ENCODE results near the gene DNAJC6.

The DNAJC6 gene

GRCh38 chr1:65297706-65298105, 11.6 kb upstream of the DNAJC6 start:
- DNase-seq = no peak

DNA sequence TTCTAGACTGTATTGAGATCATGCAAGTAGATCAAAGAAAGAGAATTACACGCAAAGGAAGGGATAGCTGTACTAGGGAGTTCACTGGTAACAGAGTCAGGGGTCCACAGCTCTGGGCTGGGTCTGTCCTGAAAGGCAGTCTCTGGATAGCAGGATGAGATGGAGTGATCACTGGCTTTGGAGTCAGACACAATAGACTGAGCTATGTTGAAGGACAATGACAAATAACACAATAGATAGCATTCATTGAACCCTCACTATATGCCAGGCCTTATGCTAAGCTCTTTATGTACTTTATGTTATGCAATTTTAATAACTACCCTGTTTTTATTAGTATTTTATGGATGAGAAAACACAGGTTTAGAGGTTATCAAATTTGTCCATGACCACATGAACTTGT, 10.0 kb upstream of the DNAJC6 start:
- no peak for DNase-seq

DNA sequence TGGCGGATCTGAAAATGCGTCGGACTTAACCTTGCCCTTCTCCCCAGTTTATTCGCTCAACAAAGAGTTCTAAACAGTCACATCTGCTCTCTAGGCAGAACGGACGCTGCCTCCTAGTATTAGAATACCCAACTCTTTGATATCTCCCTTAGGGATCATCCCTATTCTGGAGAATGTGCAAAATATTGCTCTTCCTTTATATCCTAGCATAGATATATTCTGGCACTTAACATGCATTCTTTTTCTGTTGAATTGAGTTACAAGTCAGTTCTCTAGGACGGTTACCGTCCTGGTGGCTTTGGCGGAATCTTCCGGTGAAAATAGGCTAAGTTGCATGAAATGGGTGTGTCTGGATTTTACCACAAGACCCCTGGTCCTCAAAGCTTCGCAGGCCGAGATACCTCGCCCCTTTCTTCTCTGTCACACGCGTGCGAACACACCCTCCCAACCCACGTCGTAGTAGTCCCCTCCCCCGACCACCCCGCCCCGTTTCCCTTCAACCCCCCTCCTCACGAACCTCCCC, 501 bp upstream of the DNAJC6 start:
- DNase-seq = no peak

DNA sequence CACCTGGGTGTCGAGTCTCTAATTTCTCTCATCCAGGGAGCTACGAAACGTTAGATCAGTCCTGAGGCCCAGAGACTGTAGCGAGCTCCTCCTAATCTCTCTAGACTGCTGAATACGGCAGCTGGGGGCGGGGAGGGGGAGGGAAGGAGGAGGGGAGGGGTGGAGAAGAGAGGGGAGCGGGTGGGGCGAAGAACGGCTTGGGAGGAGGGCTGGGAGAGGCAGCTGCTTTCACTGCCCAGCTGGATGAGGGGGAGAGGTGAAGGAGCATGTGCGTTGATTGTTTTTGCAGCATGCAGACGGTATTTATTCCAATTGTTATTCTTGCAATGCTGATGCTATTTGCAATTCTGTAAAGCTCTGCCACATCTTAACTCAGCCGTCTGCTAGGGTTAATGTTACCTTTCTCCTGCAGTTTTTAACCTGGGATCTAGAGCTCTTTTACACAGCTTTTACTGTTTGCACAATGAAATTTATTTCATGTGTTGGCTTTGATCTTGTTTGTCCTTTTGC, 790 bp downstream of the DNAJC6 start:
- no peak for DNase-seq

GRCh38 chr1:65311760-65312159, 2.4 kb downstream of the DNAJC6 start:
- DNase-seq = no peak

- DNase-seq = no peak
Observed at GRCh38 chr1:65316233-65316632, 6.9 kb downstream of the DNAJC6 start.

- DNase-seq = no peak
Observed at GRCh38 chr1:65317866-65318653, 8.7 kb downstream of the DNAJC6 start.

- no peak for DNase-seq
Observed at GRCh38 chr1:65319141-65319540, 9.8 kb downstream of the DNAJC6 start.

DNA sequence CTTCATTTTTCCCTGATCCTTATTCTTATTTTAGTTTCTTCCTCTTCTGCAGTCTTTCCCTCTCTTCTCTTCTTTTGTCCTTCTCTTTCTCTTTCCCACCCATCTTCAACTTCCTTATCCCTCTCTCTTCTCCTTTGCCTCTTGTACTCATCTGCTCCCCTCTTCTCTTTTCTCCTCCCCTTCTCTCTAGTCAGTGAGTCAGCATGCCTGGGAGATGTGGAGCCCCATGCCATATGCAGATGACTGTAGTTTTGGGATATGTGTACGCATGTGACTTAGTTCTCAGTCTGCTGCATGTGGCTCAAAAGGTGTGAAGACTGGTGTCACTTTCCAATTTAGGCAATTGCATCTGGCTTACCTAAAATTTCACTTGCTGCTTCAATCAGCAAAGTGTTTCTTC, 10.4 kb downstream of the DNAJC6 start:
- no peak for DNase-seq

- no peak for DNase-seq
Observed at GRCh38 chr1:65321879-65322278, 12.5 kb downstream of the DNAJC6 start.

DNA sequence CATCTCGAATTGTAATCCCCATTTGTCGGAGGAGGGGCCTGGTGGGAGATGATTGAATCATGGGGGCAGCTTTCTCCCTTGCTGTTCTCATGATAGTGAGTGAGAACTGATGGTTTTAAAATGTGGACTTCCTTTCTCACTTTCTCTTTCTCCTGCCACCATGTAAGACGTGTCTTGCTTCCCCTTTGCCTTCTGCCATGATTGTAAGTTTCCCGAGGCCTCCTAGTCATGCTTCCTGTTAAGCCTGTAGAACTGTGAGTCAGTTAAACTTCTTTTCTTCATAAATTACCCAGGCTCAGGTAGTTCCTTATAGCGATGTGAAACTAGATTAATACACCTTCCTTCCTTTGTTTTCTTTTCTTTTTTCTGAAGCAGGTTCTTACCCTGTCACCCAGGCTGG, 13.9 kb downstream of the DNAJC6 start:
- no peak for DNase-seq

- DNase-seq = no peak
Observed at GRCh38 chr1:65330021-65330420, 20.7 kb downstream of the DNAJC6 start.

DNA sequence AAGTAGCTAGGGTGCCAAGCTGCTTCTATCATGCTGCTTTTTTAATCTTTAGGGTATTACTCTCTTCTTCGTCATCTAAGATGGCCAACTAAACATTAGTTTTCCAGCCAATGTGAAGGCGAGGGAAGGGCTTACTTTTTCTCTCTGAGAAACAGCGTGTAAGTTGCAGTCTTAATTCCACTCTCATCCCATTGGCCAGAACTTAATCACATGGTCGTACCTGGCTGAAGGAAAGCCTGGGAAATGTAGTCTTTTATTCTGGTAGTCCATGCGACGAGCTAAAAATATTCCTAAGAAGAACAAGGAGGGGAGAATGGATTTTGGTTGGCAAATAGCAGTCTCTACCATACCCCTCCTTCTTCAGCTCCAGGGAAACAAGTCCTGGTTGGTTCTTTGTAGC, 21.5 kb downstream of the DNAJC6 start:
- no peak for DNase-seq

- no peak for DNase-seq
Observed at GRCh38 chr1:65332821-65333220, 23.5 kb downstream of the DNAJC6 start.

DNA sequence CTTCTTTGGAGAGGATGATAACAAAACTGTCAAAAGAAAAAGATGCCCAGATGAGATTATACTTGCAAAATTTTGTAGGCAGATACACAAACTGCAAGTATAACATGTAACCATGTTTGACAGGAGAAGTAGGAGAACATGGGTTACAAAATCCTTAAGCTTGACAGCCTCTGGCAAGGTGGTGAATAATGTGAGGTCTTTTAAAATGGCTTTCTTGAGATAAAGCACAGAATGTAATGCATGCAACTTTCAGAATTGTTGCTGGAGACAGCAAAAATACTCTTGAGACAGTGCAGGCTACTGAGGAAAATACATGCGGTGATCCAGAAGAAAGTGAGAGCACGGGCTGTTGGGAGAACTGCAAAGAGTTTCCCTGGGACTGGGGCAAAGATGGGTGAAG, 24.7 kb downstream of the DNAJC6 start:
- no peak for DNase-seq

- DNase-seq = no peak
Observed at GRCh38 chr1:65339866-65340468, 30.6 kb downstream of the DNAJC6 start.

GRCh38 chr1:65341381-65341780, 32.0 kb downstream of the DNAJC6 start:
- DNase-seq = no peak

DNA sequence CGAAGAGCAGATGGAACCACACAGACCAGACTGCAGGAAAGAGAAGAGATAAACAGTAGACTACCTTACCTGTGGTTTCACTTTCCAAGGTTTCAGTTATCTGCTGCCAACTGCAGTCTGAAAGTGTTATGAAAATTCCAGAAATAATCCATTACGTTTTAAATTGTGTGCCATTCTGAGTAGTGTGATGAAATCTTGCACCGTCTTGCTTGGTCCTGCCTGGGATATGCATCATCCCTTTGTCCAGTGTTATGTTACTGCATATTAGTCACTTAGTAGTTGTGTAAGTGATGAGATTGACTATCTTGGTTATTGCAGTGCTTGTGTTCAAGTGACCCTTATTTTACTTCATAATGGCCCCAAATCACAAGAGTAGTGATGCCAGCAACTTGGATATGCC, 33.9 kb downstream of the DNAJC6 start:
- DNase-seq = no peak

- DNase-seq = no peak
Observed at GRCh38 chr1:65344171-65344814, 35.0 kb downstream of the DNAJC6 start.

DNA sequence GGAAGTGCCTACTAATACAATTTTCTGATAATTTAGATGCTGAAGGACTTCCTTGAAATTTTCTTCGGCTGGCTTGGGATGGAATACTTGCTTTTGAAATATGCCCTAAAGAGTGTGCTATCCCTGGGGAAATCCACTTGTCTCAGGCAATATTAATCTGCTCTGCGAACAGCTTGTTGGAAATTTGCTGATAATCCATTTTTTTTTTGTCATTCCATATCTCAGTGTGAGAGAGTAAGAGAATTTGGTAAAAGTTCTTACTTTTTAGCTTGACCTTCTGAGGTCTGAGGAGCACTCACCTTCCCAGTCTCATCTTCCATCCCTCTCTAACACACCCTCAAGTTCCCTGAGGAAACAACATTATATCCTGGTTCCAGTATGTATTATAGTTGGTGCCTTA, 36.8 kb downstream of the DNAJC6 start:
- no peak for DNase-seq

DNA sequence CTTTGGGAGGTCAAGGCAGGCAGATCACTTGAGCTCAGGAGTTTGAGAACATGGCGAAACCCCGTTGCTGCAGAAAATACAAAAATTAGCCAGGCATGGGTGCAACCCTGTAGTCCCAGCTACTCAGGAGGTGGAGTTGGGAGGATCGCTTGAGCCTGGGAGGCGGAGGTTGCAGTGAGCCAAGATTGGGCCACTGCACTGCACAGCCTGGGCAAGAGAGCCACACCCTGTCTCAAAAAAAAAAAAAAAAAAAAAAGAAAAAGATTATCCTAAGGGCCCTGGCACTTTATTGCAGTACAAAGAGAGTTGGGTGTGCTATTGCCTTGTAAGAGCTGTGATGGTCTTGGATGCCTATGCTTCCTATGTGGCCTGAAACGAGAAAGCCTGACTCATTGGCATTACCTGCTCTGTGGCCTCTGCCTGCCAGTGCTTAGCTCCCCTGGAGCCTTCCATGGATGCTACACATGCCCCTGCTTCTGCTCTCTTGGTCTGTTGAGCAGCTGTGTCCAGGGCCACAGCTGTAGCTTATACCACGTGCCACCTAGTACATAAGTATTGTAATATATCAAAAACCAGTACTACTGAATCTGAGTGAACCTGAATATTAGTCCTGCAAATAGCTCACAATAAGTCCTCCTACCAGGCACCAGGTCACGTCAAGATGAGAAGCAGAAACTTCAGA, 45.8 kb downstream of the DNAJC6 start:
- DNase-seq = no peak

DNA sequence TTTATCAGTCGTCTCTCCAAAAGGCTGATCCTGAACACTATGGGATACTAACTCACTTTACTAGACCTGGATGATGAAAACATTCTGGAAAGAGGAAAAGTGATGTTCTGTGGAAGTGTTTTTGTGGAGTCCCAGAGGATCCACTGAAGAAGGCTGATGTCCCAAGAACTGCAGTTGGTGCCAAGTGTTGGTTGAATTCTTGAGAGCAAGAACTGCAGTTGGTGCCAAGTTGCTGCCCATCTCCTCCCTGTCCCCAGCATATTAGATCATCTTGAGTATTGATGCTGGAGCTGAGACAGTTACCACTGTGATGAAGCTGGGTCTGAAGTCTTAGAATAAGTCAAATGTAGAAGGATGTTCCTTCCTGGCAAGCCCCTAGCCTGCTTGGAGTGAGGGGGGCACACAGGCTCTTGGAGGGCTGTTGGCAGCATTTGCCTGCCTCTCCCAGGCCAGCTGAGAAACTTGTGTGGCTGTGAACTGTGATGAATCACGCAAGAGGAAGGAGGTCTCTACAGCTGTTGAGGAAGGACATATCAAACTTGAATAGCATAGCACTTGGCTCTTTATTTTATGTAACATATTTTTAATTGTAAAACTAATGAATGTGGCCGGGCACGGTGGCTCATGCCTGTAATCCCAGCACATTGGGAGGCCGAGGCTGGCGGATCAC, 48.1 kb downstream of the DNAJC6 start:
- no peak for DNase-seq

DNA sequence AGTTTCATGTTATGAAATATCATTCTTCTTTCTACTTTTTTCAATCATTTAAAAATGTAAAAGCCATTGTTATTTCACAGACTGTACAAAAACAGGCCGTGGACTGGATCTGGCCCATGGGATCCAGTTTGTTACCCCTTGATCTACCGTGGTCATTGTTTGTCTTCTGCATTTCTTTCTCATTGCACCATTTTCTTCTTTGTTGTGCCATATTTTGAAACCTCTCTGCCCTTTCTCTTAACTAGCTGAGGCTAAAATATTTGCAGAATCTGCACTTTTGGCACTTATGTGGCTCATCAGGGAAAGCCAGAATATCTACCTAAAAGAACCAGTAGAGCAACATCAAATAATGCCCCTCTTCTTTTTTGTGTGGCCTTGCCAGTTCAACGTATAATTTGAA, 50.5 kb downstream of the DNAJC6 start:
- DNase-seq = no peak

All from stimulated activated CD4-positive, alpha-beta T cell treated with anti-CD3 and anti-CD28 coated beads, Interleukin-12 subunit alpha, Interleukin-12 subunit beta, amount 100 ng/mL, for 4 hours (primary cell).